Endometrial microvascular endothelial cells (primary cell): ENCODE results near the gene RNF39. TPM values are rescaled to one million over a fixed set of nuclear protein-coding genes. Genes with fewer than 3 reads are reported as not detected.

Experiments
- in situ Hi-C: cut with HindIII; loops from 2 replicates; pipeline ENCODE4 v1.10.0; 2017; ENCODE audit warnings: low sequenced_read_pairs, low pct_unique_long_range_greater_than_20kb; ENCODE audit errors: inconsistent ontology term
- total RNA-seq: library from RNA; depleted of rRNA; stranded (reverse); fragments of >200 nt; gene quantifications from one replicate; pipeline ENCODE4 v1.2.3, GENCODE V29; 2015; ENCODE audit errors: inconsistent ontology term

The RNF39 gene
- total RNA-seq, 1 donor from 2014 or later: not detected

- in situ Hi-C loops: no loop called here
Measured at GRCh38 chr6:30097902-30098768, 22.6 kb upstream of the RNF39 start.

DNA sequence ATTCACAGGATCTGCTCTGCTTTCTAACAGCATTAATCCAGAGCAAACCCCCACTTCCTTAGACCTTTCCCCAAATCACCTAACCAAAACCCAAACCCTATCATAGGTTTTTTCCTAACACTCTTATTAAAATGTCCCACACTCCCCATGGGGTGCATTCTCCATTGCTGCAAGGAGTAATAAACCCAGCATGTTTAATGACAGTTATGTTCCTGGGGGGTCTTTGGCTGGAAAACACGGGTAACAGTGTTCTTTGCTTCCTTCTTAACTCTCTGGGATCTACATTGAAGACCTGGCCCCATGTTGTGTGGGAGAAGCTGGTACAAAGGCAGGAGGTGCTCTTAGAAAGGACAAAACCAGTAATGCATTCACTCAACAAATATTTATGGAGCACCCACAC is 21.3 kb upstream of the RNF39 start:
- in situ Hi-C loops: no loop called here

DNA sequence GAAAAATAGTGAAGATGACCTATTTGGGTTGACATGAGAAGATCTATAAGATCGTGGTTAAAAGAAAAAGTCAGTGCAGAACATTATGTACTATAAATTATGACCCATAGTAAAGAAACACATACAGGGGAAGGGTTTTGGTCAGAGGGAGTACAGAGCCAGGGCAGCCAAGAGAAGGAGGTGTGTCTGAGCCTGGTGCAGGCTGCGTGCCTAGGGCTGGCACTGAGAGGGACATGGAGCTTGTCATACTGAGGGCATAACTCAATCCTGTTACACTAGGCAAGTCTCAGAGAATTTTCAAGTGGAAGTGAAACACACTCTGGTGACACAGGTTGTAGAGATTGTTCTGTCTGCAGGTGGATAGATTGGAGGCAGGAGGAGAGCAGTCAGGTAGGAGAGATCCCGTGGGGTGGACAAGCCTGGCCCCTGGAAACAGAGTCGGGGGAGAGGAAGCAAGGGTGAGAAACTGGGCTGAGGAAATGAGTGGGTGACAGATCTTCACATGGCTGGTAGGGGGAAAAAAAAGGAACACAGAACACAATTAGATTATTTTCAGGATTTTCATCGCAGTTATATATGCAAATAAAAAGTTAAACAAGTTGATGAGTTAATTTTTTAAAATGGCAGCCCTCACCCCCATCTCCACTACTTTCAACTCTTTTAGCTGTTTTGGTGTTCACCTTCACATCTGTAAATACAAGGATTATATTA is 18.5 kb upstream of the RNF39 start:
- in situ Hi-C loops: no loop called here

- in situ Hi-C loops: no loop called here
Measured at GRCh38 chr6:30092852-30093543, 17.4 kb upstream of the RNF39 start.

DNA sequence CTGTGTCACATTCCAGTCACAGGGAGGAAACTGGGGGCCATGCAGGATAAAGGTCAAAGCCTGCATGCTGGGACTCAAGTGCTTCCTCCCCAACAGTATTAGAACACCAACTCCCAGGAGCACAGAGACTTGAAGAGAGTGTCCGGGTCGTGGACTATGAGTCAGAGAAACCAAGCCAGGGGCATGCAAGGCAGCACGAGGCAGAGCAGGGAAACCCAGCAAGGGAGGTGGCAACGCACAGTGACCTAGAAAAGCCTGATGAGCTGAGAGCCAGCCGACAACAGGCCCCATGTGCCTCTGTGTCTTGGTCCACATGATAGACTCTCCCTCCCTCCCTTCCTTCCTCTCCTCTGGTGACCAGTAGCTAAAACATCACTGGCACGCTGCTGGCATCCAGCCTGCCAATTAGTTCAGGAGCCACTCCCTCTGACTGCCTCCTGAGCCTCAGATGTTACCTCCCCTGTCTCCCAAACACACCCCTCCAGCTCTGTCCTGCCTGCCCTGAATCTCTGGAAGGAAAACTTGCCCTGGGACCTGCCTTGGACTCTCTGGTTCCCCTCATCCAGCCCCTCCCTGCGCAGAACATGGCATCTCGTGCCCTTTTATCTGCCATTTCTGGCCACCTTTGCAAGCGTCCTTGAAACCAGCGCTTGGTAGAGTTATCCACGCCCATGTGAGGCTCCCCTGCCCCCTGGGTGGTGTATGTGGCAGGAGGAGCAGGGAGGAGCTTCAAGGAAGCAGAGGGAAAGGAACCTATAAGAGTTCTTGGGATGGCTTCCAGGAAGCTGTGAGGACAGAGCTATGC is 16.2 kb upstream of the RNF39 start:
- in situ Hi-C loops: no loop called here

GRCh38 chr6:30087876-30088275 is 12.3 kb upstream of the RNF39 start:
- in situ Hi-C loops: no loop called here

DNA sequence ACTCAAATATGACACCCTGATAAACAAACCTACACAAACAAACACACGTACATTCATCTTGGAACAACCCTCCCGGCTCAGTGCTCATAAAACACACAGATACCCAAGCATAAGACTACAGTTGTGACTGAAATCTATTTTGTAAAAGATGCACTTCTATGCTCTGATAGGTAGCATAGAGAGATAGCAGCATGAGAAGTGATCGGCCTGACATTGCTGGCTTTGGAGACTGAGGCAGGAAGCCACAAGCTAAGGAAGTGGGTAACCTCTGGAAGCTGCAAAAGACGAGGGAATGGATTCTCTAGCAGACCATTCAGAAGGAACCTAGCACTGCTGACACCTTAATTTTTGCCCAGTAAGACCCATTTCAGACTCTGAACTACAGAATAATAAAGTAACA is 1.6 kb upstream of the RNF39 start:
- in situ Hi-C loops: no loop called here

DNA sequence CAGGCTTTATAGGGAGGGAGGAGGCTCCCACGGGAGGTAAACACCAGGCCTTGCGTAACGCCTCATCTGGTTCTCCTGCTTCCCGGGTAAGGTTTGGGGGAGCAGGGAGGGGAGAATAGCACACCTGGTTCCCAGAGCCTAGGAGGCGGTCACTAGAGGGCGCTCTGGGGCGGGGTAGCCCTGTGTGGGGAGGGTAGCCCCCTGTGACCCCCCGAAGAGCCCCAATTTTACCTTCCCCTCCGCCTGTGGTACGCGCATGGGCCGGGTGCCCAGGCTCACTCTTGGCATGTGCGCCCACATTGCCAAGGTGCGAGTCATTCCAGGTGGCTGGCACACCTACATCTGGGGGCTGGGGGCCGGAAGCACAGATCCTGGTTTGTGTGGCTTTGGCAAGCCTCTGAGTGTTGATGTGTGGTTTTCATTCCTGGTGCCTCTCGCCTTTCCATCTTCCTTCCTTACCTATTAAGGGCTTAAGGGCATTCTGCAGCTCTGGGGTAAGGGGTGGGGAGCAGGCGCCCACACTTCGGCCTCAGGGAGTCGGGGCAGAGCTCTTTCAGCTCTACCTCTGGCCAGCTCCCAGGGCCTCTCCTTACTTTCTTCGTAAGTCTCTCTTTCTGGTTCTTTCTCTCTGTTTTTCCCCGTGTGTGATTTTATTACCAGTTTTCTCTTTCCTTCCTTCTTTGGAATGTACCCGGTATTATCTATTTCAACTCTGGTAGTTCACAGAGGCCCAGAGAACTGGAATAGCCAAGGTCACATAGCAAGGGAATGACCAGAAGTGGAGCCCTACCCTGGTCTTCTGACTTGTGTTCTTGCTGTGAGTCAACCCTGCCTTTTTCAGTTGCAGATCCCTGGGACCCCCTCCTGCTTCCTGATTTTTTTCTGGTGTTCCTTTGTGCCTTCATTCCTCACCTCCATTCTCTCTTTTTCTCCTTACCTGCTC is 492 bp upstream of the RNF39 start:
- in situ Hi-C loops: no loop called here

- in situ Hi-C loops: no loop called here
Measured at GRCh38 chr6:30074331-30075093, 1.1 kb downstream of the RNF39 start.

GRCh38 chr6:30073489-30074235 is 1.9 kb downstream of the RNF39 start:
- in situ Hi-C loops: no loop called here

DNA sequence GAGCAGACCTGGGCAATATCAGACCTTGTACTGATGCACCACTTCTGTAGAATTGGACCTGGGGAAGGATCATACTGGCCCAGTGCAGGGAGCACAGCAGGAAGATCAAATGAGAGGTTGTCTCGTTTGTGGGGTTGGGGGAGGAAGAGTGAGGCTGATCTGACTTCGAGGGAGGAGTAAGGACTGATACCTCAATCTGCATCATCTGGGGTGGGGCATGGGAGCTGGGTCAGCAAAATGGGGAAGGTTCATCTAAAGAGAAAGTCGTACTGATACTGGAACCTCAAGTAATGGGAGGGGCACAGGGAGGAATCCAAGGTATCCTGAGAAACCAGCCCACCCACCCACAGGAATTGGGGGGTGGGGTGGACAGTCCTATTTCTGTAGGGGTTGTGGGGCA is 3.7 kb downstream of the RNF39 start:
- in situ Hi-C loops: no loop called here

- in situ Hi-C loops: no loop called here
Measured at GRCh38 chr6:30071081-30071818, 4.3 kb downstream of the RNF39 start.

DNA sequence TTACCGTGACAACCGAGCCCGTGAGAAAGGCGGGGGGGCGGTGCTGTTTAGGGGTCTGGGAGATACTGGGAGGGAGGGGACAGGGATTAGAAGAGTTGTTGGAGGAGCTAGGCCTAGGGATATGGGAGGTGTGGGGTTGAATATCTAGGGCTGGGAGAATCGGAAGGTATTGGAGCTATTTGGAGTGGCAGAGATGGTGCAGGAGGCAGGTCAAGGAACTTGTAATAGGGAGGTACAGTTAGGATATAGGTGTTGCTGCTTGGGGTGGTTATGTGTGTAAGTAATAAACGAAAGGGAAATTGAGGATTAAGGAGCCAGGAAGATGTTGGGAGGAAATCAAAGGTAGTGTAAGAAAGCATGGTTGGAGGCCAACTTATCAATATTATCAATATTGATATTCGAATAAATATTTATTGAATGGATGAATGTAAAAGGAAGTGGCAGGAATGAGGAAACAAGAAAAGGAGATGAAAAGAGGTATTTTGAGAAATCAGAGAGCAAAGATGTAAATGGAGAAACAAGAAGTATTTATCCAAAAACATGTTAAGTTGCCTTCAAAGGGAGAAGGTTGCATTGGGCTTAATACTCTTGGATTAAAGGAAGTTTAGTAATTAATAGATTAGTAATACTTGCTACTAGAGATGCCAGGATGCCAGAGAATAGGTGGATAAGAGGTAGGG is 8.0 kb downstream of the RNF39 start:
- in situ Hi-C loops: no loop called here

DNA sequence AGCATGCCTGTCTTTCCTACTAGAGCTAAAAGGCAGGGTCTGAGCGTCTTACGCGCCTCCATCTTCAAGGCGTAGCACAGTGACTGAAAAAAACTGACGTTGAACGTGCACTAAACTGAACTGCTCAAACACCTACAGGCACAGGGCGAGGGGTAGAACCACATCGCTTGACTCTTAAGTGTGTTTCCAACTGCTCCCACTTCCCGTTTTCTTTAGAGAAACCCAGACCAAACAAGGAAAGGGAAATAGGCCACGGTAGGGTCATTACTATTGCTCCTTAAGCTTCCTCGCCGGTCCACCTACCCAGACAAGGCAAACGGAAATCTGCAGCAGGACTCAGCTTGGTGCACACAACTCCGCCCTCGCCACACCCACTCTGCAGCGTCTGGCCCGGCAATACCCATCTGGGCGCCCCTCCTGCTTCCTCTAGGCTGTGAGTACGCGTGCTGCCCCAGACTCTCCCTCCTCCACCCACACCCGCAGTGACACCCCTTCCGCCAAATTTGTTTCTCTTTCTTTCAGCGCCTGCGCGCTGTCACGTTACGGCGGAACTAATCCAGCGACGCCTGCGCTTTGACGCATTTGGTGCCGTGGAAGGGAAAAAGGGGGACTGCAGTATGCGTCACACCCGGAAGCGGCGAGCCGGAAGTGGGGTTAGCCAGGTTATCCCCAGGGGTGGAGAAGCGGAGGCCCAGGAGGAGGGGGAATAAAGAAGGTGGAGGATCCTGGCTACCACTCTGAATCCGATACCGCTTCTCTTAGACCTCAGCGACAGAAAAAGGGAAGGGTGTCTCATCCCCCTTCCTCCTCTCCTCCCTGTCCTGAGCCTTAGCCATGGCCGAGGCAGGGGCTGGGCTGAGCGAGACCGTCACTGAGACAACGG is 8.8 kb downstream of the RNF39 start, which contains the start of gene PPP1R11:
Gene PPP1R11 (plus strand): TSS at position 622 of the 883 bp plus-strand sequence. CDS start 213 bp downstream, at position 835.
- in situ Hi-C loops: no loop called here
